ENCODE data around the gene NHLRC4.

The NHLRC4 gene, protein sequence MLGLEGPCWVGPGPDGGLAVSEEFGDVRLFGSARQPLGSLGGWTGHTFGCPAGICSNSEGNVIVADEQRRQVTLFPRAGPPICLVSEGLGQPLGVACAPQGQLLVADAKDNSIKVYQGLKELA

GRCh38 chr16:566475-567372 lies at the start of gene NHLRC4:
Gene NHLRC4 (plus strand): TSS chr16:567005. CDS start chr16:568048, 1,043 bp downstream.
- DNase-seq: no peak

DNA sequence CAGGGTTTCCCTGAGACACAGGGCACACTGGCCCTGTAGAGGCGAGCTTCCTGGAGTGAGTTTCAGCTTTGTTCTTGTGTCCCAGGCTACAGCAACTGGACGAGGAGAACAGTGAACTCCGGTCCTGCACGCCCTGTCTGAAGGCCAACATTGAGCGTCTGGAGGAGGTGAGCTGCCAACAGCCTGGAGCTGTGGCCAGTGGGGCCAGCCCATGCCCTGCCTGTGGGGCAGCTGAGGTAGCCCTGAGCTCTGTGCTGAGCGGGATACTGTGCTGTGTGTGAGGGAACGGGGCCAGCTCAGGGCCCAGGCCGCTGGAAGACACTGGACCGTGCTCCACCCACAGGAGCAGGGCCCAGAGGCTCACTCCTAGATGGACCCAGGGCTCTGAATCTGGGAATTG lies 47.9 kb upstream of the NHLRC4 start:
- DNase-seq: no peak

DNA sequence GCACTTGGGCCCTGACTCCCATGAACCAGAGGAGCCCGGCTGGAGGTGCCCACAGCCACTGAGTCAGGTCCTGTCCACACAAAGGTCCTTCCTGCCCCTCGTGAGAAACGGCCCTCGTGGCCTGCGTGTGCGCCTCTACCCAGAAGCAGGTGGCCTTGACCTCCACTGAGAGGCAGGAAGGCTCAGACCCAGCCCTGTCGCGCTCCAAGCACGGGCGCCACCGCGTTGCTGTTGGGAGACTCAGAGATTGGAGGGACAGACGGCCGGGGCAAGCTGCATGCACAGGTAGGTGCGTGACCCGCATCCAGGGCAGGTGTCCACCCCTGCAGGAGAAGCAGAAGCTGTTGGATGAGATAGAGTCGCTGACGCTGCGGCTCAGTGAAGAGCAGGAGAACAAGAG lies 47.4 kb upstream of the NHLRC4 start:
- DNase-seq: no peak

- no peak for DNase-seq
Measured at GRCh38 chr16:519841-520687, 46.7 kb upstream of the NHLRC4 start.

GRCh38 chr16:520847-521246 lies 46.0 kb upstream of the NHLRC4 start:
- no peak for DNase-seq

DNA sequence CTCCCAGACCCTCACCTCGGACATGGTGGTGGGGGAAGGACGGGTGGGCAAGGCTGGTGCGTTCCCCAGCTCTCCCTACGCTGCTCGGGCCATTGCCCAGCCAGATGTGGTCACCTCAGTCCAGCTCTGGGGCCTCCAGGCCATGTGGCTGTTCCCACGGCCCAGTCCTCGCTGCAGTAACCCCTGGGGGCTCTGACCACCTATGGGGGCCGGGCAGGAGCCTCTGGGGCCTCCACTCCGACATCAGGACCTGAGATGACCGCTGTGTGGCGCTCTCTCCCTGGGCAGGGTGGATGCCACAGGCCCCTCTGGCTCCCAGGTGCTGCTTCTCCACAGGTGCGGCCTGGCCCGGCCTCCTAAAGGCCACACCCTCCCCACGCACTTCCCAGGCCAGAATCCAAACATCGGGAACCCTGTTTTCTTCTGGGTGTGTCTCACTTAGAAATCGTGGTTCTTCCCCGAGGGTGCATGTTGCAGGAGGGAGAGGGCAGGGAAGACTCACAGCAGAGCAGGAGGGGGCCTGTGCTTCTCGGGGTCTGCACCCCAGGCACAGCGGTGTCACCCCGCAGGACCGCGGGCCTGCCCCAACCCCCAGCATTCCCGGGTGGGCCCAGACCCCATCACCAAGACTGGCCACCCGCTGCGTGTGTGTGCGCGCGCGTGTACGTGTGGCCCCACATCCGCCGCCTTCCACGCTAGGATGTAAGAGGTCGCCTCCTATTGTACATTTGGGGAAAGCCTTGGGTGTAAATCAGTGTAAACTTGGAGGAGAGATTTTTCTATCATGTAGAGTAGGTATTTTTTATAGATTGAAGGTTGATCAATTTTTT lies 45.2 kb upstream of the NHLRC4 start:
- DNase-seq: no peak

DNA sequence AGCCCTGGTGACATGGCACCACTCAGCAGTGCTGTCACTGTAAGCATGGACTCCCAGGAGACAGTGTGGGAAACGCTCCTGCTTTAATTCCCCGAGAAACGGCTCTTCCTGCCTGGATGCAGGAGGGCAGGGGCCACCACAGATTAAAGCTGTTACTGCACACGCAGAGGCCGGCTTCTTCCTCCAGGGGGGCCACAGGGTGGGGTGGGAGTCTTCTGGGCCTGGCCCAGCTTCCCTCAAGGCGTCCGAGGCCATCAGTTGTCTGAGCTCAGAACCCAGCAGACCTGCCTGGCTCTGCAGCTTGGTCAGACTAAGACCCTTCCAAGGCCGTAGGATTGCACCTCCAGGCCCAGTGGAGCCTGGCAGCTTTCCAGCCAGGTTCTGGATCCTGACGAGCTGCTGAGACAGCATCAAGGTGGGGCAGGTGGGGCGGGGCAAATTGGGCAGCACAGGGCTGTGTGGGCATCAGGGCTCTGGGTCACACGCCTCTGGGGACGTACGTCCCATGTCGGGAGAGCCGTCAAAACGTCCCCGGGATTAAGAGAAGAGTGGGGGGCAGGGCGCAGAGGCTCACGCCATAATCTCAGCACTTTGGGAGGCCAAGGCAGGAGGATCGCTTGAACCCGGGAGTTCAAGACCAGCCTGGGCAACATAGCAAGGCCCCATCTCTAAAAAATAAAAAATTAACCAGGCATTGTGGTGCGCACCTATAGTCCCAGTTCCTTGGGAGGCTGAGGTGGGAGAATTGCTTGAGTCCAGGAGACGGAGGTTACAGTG lies 44.3 kb upstream of the NHLRC4 start:
- DNase-seq: no peak

GRCh38 chr16:523097-523741 lies 43.6 kb upstream of the NHLRC4 start:
- no peak for DNase-seq

- no peak for DNase-seq
Measured at GRCh38 chr16:524274-525040, 42.3 kb upstream of the NHLRC4 start.

GRCh38 chr16:525123-525519 lies 41.7 kb upstream of the NHLRC4 start:
- DNase-seq: no peak

DNA sequence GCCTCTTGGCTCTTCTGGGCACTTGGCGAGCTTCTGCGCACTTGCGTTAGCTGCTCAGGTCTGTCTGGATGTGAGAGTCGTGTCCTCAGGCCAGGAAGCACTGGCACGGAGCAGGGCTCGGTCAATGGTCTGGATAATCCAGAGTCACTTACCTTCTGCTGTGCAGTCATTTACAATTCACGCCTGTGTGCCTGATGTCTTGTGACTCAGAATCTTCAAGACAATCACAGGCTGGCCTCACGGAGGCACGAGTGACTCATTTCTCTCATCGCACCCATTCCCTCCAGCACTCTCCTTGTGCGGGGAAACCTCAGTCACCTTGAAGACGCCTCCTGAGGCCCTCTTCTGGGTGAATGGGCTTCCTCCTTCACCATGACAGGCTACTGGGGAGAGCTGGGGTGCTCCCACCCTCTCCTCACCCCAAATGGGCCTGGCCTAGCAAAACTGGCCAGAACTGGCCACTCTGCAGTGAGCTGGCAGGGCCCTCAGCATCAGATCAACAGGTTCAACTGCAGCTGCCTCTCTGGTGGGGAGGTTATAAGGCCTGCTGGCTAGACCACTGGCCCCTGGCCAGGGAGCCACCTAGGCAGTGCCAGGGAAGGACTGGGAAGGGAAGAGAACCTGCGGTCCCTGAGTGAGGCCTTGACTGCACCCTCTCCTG lies 41.2 kb upstream of the NHLRC4 start:
- no peak for DNase-seq

- DNase-seq: no peak
Measured at GRCh38 chr16:526181-527014, 40.4 kb upstream of the NHLRC4 start.

GRCh38 chr16:527015-527903 lies 39.5 kb upstream of the NHLRC4 start, which contains the start of gene CAPN15:
Gene CAPN15 (plus strand): TSS chr16:527712. CDS start chr16:546839, 19,127 bp downstream.
- peak; percentile 90 for DNase-seq

DNA sequence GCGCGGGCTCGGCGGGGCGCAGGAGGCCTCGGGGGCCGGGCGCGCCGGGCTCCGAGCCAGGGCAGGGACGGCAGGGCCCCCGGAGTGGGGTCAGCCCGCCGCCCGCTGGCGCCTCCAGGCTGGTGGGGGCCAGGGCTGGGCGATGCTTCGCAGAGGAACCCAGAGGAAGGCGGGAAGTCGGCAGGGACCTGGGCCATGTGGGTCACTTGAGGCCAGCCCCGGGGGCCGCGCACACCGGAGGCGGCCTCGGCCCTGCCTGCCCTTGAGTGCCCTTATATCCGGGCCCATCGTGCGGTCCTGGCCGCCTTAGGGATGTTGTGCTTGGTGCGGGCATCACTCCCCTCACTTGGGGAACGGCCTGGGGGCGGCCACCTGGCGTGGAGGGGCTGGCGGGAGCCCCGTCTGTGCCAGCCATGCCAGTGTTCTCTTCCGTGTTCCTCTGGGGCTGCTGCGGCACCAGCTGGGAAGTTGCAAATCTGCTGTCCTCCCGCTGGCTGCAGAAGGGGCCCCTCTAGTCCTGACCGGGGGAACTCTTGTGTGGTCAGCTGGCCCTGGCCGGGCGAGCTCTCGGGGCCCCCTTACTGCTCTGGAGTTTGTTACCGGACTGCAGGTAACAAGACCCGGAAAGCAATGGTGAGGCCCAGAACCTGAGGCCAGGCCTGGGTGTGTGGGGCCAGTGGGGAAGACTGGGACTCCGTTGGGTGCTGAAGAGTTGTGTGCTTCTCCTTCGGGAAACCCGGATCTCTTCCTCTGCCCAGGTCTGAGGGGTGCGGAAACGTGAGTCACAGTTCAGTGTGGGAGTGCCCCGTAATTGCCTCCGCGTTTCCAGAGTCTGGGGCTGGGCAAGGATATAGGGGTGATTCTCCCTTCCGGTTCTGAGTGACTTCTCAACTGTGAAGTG lies 38.4 kb upstream of the NHLRC4 start:
- no peak for DNase-seq

GRCh38 chr16:529012-529575 lies 37.7 kb upstream of the NHLRC4 start:
- DNase-seq: no peak

DNA sequence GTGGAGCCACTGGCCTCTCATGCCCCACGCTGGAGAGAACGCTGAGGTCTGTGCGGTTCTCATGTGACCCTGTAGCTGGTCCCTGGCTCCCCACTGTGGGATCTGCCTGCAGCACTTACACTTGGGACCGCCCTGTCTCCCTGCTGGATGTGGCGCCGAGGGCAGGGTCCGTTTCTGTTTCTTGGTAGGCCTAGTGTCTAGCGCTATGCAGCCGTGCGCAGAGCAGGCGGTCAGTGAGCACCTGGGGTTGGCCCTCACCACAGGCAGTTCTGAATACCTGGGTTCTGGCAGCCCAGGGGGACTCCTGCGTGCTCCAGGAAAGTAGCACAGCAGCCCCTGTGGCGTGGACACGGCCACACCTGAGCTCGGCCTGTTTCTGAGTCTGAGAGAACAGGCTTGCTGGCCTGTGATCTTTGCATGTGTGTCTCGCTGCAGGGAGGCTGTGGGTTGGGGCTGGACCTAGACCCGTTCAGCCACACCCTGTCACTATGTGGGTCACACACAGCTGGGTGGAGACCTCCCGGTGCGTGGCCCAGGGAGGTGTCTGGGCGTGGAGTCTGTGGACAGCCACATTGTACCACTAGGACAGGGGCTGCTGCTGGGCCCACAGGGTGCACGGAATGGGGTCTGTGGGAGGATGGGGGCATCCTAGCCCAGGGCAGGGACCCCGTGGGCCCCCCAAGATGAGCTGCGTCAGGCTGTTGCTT lies 36.5 kb upstream of the NHLRC4 start:
- DNase-seq: no peak
